ENCODE data around the gene COL26A1. TPM values are rescaled to one million over a fixed set of nuclear protein-coding genes. Genes with fewer than 3 reads are reported as not detected.

Gene COL26A1
- total RNA-seq, 4 donors from 2014 or later: not detected

DNA sequence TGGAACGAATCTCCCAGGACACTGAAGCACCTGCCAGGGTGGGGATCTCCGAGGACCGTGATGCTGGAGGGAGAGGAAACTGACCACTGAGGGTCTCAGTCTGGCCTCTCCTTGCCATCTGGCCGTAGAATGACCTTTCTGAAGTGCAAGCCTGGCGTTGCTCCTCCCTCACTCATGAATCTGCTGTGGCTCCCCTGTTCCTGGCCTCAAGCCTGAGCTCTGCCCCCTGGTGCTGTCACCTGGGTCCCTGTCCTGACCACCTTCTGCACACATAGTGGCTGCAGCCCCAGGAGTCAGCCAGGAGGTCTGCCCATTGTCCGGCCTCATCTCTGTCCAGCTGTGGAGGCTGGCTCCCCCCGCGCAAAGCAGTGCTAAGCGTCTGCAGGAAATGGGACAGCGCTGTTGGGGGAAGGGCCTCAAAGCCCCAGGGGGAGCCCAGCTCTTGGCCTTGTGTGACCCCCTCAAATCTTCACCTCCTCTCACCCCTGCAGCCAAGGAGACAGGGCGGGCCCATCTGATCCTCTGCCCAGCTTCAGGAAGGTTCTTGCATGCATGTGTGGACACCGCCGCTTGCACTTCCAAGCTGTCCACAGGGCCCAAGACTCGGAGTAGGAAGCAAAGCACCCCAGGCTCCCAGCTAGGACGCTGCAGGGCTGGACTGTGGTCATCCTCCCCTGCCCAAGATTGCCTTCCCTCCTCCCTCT lies 200.7 kb downstream of the COL26A1 start:
- ATAC-seq: no peak
- no peak for DNase-seq
- no peaks in the 10 kb centered on the region for H3K9me3 ChIP-seq
- no peak overlapping the region for H3K4me3 ChIP-seq
- TF ChIP-seq, protein P1, sequence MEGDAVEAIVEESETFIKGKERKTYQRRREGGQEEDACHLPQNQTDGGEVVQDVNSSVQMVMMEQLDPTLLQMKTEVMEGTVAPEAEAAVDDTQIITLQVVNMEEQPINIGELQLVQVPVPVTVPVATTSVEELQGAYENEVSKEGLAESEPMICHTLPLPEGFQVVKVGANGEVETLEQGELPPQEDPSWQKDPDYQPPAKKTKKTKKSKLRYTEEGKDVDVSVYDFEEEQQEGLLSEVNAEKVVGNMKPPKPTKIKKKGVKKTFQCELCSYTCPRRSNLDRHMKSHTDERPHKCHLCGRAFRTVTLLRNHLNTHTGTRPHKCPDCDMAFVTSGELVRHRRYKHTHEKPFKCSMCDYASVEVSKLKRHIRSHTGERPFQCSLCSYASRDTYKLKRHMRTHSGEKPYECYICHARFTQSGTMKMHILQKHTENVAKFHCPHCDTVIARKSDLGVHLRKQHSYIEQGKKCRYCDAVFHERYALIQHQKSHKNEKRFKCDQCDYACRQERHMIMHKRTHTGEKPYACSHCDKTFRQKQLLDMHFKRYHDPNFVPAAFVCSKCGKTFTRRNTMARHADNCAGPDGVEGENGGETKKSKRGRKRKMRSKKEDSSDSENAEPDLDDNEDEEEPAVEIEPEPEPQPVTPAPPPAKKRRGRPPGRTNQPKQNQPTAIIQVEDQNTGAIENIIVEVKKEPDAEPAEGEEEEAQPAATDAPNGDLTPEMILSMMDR (IDR thresholded peaks at IDR 0.05 in 4 of 5, conservative IDR thresholded peaks at IDR 0.05 in 1 of 5): no peak
- no peak for TF ChIP-seq POLR2A (IDR thresholded peaks at IDR 0.05)
- peaks cover 0 to 3% (median 1%) of the 10 kb centered on the region in 3 donors for H3K27me3 ChIP-seq
- peaks cover 0 to 4% of the 10 kb centered on the region in 2 donors for H3K4me1 ChIP-seq
- intact Hi-C loops (cut with DNase I; ENCODE audit: low total_unique reads) (no loop called here), in situ Hi-C loops (cut with MboI; ENCODE audit: low sequenced_read_pairs in 4 of 4) (no loop called here)
- H3K27ac ChIP-seq: no peak overlapping the region
- no peaks in the 10 kb centered on the region for H3K36me3 ChIP-seq

DNA sequence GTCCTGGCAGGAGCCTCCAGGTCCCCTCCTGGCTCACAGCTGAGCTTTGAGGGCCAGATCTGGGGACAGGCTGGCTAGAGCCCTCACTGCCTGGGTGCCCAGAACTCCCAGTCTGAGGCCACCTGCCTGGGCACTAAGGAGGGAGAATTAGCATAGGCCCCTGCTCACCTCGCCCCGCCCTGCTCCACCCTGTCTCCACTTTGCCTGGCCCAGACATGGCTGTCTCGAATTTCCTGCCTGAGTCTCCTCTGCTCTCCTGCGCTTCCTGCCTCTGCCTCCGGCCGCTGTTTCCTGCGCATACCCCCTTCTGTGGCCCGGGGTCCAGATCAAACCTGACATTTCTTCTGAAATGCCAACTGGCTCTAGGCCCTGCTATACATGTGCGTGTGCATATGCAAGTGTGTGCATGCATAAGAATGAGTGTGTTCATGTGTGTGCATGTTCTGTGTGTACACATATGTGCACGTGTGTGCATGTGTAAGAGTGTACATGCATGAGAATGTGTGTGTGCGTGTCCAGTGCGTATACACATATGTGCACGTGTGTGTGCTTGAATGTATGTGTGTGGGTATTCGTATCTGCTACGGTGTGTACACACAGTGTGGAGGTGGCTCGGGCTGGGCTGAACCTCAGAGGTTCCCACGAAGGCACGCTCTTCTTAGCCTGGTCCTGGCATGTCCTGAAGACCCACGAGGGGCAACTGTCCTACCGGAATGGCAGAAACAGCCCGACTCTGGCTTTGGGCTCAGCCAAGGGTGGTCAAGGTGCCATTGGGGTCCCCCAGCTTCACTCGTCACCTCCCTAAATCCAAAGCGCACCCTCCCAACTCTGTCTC lies 201.5 kb downstream of the COL26A1 start:
- Histone ChIP-seq H3K4me3 (no peak overlapping the region), H3K36me3 (no peaks in the 10 kb centered on the region), H3K9me3 (no peaks in the 10 kb centered on the region), H3K27me3 (peaks cover 0 to 7% (median 2%) of the 10 kb centered on the region in 3 donors), H3K4me1 (peaks cover 0 to 4% of the 10 kb centered on the region in 2 donors), H3K27ac (no peak overlapping the region)
- in situ Hi-C loops (cut with MboI; ENCODE audit: low sequenced_read_pairs in 4 of 4) (no loop called here), intact Hi-C loops (cut with DNase I; ENCODE audit: low total_unique reads) (no loop called here)
- ATAC-seq: no peak
- DNase-seq: no peak
- TF ChIP-seq POLR2A (IDR thresholded peaks at IDR 0.05): no peak
- TF ChIP-seq, protein P1 (IDR thresholded peaks at IDR 0.05 in 4 of 5, conservative IDR thresholded peaks at IDR 0.05 in 1 of 5): no peak

DNA sequence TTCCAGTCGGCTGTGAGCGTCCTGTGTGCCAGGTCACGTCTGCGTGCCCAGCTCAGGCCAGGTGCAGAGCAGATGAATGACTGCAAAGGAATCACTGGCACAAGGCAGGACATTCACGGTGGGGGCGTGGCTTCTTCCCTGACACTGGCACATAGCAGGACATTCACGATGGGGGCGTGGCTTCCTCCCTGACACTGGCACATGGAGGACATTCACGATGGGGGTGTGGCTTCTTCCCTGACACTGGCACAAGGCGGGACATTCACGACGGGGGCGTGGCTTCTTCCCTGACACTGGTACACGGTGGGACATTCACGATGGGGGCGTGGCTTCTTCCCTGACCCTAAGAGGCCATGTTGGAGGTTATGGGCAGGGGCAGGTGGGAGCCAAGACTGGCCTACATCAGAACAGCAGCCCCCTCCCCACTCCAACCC lies 202.1 kb downstream of the COL26A1 start:
- TF ChIP-seq, protein P1 (IDR thresholded peaks at IDR 0.05 in 4 of 5, conservative IDR thresholded peaks at IDR 0.05 in 1 of 5): no peak
- no peak for TF ChIP-seq POLR2A (IDR thresholded peaks at IDR 0.05)
- Histone ChIP-seq H3K9me3 (no peaks in the 10 kb centered on the region), H3K27ac (no peak overlapping the region), H3K4me1 (peaks cover 0 to 4% of the 10 kb centered on the region in 2 donors), H3K36me3 (no peaks in the 10 kb centered on the region), H3K4me3 (no peak overlapping the region), H3K27me3 (peaks cover 0 to 7% (median 2%) of the 10 kb centered on the region in 3 donors)
- DNase-seq: no peak
- in situ Hi-C loops (cut with MboI; ENCODE audit: low sequenced_read_pairs in 4 of 4) (no loop called here), intact Hi-C loops (cut with DNase I; ENCODE audit: low total_unique reads) (no loop called here)
- ATAC-seq: no peak

DNA sequence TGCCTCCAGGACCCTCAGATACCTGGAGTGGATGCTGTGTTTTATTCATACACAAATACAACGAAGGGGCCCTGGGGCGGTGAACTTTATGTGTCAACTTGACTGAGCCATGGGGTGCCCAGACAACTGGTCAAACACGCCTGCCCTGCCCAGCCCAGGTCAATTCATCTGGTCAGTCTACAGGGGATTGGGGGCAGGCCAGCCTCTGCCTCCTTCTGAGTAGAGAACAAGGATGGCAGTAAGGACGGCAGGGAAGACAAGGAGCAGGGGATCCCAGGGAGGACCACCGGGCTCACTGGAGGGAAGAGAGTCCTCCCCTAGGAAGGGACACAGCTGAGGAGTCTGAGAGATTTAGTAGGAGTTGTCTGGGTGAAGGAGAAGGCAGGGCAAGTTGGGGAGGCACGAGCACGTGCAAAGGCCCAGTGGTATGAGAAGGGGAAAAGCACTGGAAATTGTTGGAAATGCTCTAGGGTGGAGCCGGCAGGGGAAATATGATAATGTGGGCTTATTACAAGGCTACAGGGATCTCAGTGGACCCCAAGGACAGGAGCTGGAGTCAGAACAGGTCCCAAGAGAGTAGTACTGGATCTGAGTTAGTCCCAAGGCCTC lies 203.0 kb downstream of the COL26A1 start:
- Histone ChIP-seq H3K27me3 (peaks cover 0 to 7% (median 2%) of the 10 kb centered on the region in 3 donors), H3K9me3 (no peaks in the 10 kb centered on the region), H3K27ac (no peak overlapping the region), H3K4me1 (peaks cover 0 to 4% of the 10 kb centered on the region in 2 donors), H3K4me3 (no peak overlapping the region), H3K36me3 (no peaks in the 10 kb centered on the region)
- ATAC-seq: no peak
- intact Hi-C loops (cut with DNase I; ENCODE audit: low total_unique reads) (no loop called here), in situ Hi-C loops (cut with MboI; ENCODE audit: low sequenced_read_pairs in 4 of 4) (no loop called here)
- no peak for DNase-seq
- no peak for TF ChIP-seq POLR2A (IDR thresholded peaks at IDR 0.05)
- TF ChIP-seq, protein P1 (IDR thresholded peaks at IDR 0.05 in 4 of 5, conservative IDR thresholded peaks at IDR 0.05 in 1 of 5): no peak

Data from gastrocnemius medialis (tissue), 4 donors.